Measurements from ENCODE around the gene ADAMTS2.

Gene ADAMTS2

GRCh38 chr5:179228341-179229121 is 116.7 kb downstream of the ADAMTS2 start:
- Histone ChIP-seq H3K36me3 (ENCODE audit: control insufficient read depth in 1 of 2, insufficient read depth in 2 of 2, low read depth in 1 of 2, low read length in 2 of 2) (peaks cover 0 to 36% of the 10 kb centered on the region in 2 experiments), H2BK15ac (ENCODE audit: low read depth, poor library complexity, severe bottlenecking) (no peak overlapping the region), H2BK5ac (ENCODE audit: low read depth, low read length, poor library complexity, severe bottlenecking) (no peak overlapping the region), H3K9me3 (ENCODE audit: control insufficient read depth, low read length) (no peaks in the 10 kb centered on the region), H3K4me3 (ENCODE audit: insufficient read depth in 1 of 2, low read depth in 1 of 2, low read length in 2 of 2) (no peak overlapping the region), H3K23ac (ENCODE audit: low read length in 2 of 2) (no peak overlapping the region), H3K27ac (ENCODE audit: low read length, poor library complexity, severe bottlenecking) (no peak overlapping the region), H3K4ac (ENCODE audit: low read depth in 1 of 2, low read length in 2 of 2) (no peak overlapping the region), H2AK5ac (ENCODE audit: low read length, severe bottlenecking) (no peak overlapping the region), H3K4me1 (ENCODE audit: control insufficient read depth, insufficient read depth, low read depth, low read length) (no peaks in the 10 kb centered on the region), H4K8ac (ENCODE audit: low read length) (no peak overlapping the region), H2AFZ (ENCODE audit: low read depth, low read length) (no peak overlapping the region), H2BK120ac (ENCODE audit: low read depth, low read length) (no peak overlapping the region), H4K91ac (ENCODE audit: low read length) (no peak overlapping the region), H3K79me1 (replicated peaks; ENCODE audit: low read length, poor library complexity, severe bottlenecking) (no peaks in the 10 kb centered on the region), H3K4me2 (ENCODE audit: low read length, poor library complexity, severe bottlenecking) (no peak overlapping the region), H3K27me3 (ENCODE audit: control insufficient read depth in 1 of 2, insufficient read depth in 1 of 2, low read length in 2 of 2) (no peaks in the 10 kb centered on the region), H3K18ac (ENCODE audit: low read depth in 1 of 2, low read length in 2 of 2) (no peak overlapping the region), H3K14ac (ENCODE audit: low read length in 2 of 2) (no peak overlapping the region), H2BK12ac (ENCODE audit: low read length in 2 of 2) (no peak overlapping the region), H3K9ac (ENCODE audit: low read length) (no peak overlapping the region)
- WGBS, result 86% methylated on average over 20 of the region's 20 CpGs
- no peak for DNase-seq

GRCh38 chr5:179227580-179228311 is 117.5 kb downstream of the ADAMTS2 start:
- H3K4me1 ChIP-seq (ENCODE audit: control insufficient read depth, insufficient read depth, low read depth, low read length), result no peaks in the 10 kb centered on the region

DNA sequence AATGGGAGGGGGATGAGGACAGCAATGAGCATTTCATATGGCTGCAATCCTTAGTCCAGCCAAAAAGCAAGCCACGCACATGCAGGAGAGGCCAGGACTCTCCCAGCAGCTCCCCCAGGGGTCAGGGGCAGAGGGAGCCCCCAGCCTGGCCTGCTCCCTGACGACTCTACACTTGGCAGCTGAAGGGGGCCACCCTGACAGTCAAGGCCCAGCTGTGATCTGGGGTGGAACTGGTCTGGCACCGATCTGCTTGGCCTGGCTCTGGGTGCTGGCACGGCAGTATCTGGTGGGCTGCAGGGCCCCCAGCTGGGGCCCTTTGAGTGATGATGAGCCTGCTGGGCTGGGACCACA is 118.1 kb downstream of the ADAMTS2 start:
- Histone ChIP-seq H2BK120ac (ENCODE audit: low read depth, low read length) (no peak overlapping the region), H3K4me2 (ENCODE audit: low read length, poor library complexity, severe bottlenecking) (no peak overlapping the region), H2BK5ac (ENCODE audit: low read depth, low read length, poor library complexity, severe bottlenecking) (no peak overlapping the region), H3K4ac (ENCODE audit: low read depth in 1 of 2, low read length in 2 of 2) (no peak overlapping the region), H3K36me3 (ENCODE audit: control insufficient read depth in 1 of 2, insufficient read depth in 2 of 2, low read depth in 1 of 2, low read length in 2 of 2) (peaks cover 0 to 37% of the 10 kb centered on the region in 2 experiments), H3K27ac (ENCODE audit: low read length, poor library complexity, severe bottlenecking) (no peak overlapping the region), H2BK15ac (ENCODE audit: low read depth, poor library complexity, severe bottlenecking) (no peak overlapping the region), H2BK12ac (ENCODE audit: low read length in 2 of 2) (no peak overlapping the region), H3K27me3 (ENCODE audit: control insufficient read depth in 1 of 2, insufficient read depth in 1 of 2, low read length in 2 of 2) (no peaks in the 10 kb centered on the region), H3K4me3 (ENCODE audit: insufficient read depth in 1 of 2, low read depth in 1 of 2, low read length in 2 of 2) (no peak overlapping the region), H3K9me3 (ENCODE audit: control insufficient read depth, low read length) (no peaks in the 10 kb centered on the region), H2AK5ac (ENCODE audit: low read length, severe bottlenecking) (no peak overlapping the region), H3K23ac (ENCODE audit: low read length in 2 of 2) (no peak overlapping the region), H3K18ac (ENCODE audit: low read depth in 1 of 2, low read length in 2 of 2) (no peak overlapping the region), H3K14ac (ENCODE audit: low read length in 2 of 2) (no peak overlapping the region), H3K9ac (ENCODE audit: low read length) (peak overlapping the region; percentile 28), H3K79me1 (replicated peaks; ENCODE audit: low read length, poor library complexity, severe bottlenecking) (no peaks in the 10 kb centered on the region), H2AFZ (ENCODE audit: low read depth, low read length) (no peak overlapping the region), H4K8ac (ENCODE audit: low read length) (no peak overlapping the region), H4K91ac (ENCODE audit: low read length) (peak overlapping the region; percentile 67), H3K4me1 (ENCODE audit: control insufficient read depth, insufficient read depth, low read depth, low read length) (no peaks in the 10 kb centered on the region)
- DNase-seq, result no peak
- WGBS, result 82% methylated on average over 4 of the region's 4 CpGs

More at GRCh38 chr5:179227580-179228311, 117.5 kb downstream of the ADAMTS2 start:
- Histone ChIP-seq H3K4me2 (ENCODE audit: low read length, poor library complexity, severe bottlenecking) (no peak overlapping the region), H3K4me3 (ENCODE audit: insufficient read depth in 1 of 2, low read depth in 1 of 2, low read length in 2 of 2) (no peak overlapping the region), H3K36me3 (ENCODE audit: control insufficient read depth in 1 of 2, insufficient read depth in 2 of 2, low read depth in 1 of 2, low read length in 2 of 2) (peaks cover 0 to 41% of the 10 kb centered on the region in 2 experiments), H2BK120ac (ENCODE audit: low read depth, low read length) (no peak overlapping the region), H3K18ac (ENCODE audit: low read depth in 1 of 2, low read length in 2 of 2) (no peak overlapping the region), H3K9ac (ENCODE audit: low read length) (peak overlapping the region; percentile 28), H3K23ac (ENCODE audit: low read length in 2 of 2) (no peak overlapping the region), H3K79me1 (replicated peaks; ENCODE audit: low read length, poor library complexity, severe bottlenecking) (no peaks in the 10 kb centered on the region), H4K8ac (ENCODE audit: low read length) (no peak overlapping the region), H2AK5ac (ENCODE audit: low read length, severe bottlenecking) (no peak overlapping the region), H2BK12ac (ENCODE audit: low read length in 2 of 2) (no peak overlapping the region), H2BK5ac (ENCODE audit: low read depth, low read length, poor library complexity, severe bottlenecking) (no peak overlapping the region), H4K91ac (ENCODE audit: low read length) (no peak overlapping the region), H3K4ac (ENCODE audit: low read depth in 1 of 2, low read length in 2 of 2) (no peak overlapping the region), H3K9me3 (ENCODE audit: control insufficient read depth, low read length) (no peaks in the 10 kb centered on the region), H2AFZ (ENCODE audit: low read depth, low read length) (no peak overlapping the region), H2BK15ac (ENCODE audit: low read depth, poor library complexity, severe bottlenecking) (no peak overlapping the region), H3K14ac (ENCODE audit: low read length in 2 of 2) (peak overlapping the region in 1 of 2 experiments; percentile 80), H3K27ac (ENCODE audit: low read length, poor library complexity, severe bottlenecking) (no peak overlapping the region), H3K27me3 (ENCODE audit: control insufficient read depth in 1 of 2, insufficient read depth in 1 of 2, low read length in 2 of 2) (no peaks in the 10 kb centered on the region)
- 76% methylated on average over 17 of the region's 17 CpGs for WGBS
- no peak for DNase-seq

DNA sequence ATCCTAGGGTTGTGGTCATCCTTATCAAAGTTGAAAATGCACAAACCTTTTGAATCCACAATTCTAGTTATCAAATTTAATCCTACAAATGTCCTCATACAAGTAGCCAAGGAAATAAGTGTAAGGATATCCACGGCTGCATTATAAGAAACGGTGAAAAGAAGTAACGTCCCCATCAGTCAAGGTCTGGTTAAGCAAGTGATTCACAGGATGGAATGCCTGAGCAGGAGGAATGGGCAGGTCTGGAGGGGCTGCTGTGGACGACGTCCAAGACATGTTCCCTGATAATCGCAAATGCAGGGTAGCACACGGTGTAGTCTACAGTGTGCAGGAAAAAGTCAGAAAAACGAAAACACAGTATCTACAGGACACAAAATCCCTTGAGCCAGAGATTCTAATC is 118.6 kb downstream of the ADAMTS2 start:
- Histone ChIP-seq H3K18ac (ENCODE audit: low read depth in 1 of 2, low read length in 2 of 2) (no peak overlapping the region), H2BK120ac (ENCODE audit: low read depth, low read length) (no peak overlapping the region), H3K79me1 (replicated peaks; ENCODE audit: low read length, poor library complexity, severe bottlenecking) (no peaks in the 10 kb centered on the region), H3K23ac (ENCODE audit: low read length in 2 of 2) (no peak overlapping the region), H2AFZ (ENCODE audit: low read depth, low read length) (no peak overlapping the region), H3K9me3 (ENCODE audit: control insufficient read depth, low read length) (no peaks in the 10 kb centered on the region), H2BK12ac (ENCODE audit: low read length in 2 of 2) (no peak overlapping the region), H3K4me2 (ENCODE audit: low read length, poor library complexity, severe bottlenecking) (no peak overlapping the region), H3K9ac (ENCODE audit: low read length) (no peak overlapping the region), H2BK5ac (ENCODE audit: low read depth, low read length, poor library complexity, severe bottlenecking) (no peak overlapping the region), H2BK15ac (ENCODE audit: low read depth, poor library complexity, severe bottlenecking) (no peak overlapping the region), H3K4me1 (ENCODE audit: control insufficient read depth, insufficient read depth, low read depth, low read length) (no peaks in the 10 kb centered on the region), H4K8ac (ENCODE audit: low read length) (no peak overlapping the region), H2AK5ac (ENCODE audit: low read length, severe bottlenecking) (no peak overlapping the region), H3K4me3 (ENCODE audit: insufficient read depth in 1 of 2, low read depth in 1 of 2, low read length in 2 of 2) (no peak overlapping the region), H4K91ac (ENCODE audit: low read length) (no peak overlapping the region), H3K36me3 (ENCODE audit: control insufficient read depth in 1 of 2, insufficient read depth in 2 of 2, low read depth in 1 of 2, low read length in 2 of 2) (peaks cover 0 to 33% of the 10 kb centered on the region in 2 experiments), H3K14ac (ENCODE audit: low read length in 2 of 2) (no peak overlapping the region), H3K27me3 (ENCODE audit: control insufficient read depth in 1 of 2, insufficient read depth in 1 of 2, low read length in 2 of 2) (no peaks in the 10 kb centered on the region), H3K27ac (ENCODE audit: low read length, poor library complexity, severe bottlenecking) (no peak overlapping the region), H3K4ac (ENCODE audit: low read depth in 1 of 2, low read length in 2 of 2) (no peak overlapping the region)
- 91% methylated on average over 7 of the region's 8 CpGs for WGBS
- DNase-seq, result no peak
